ENCODE data around the gene MAOB.
"Not testable (repeated sequence)": the region's sequence is repeated elsewhere in the genome, so short reads cannot be mapped to it uniquely, and the experiment has no call there.

MAOB gene

GRCh38 chrX:43728966-43729365, 153.3 kb downstream of the MAOB start:
- no peak for DNase-seq (ENCODE audit: low spot score)
- TF ChIP-seq CTCF (IDR thresholded peaks at IDR 0.05; ENCODE audit: extremely low read depth, insufficient read depth, missing control alignments): no peak
- in situ Hi-C loops (cut with MboI; ENCODE audit: low pct_unique_long_range_greater_than_20kb, low sequenced_read_pairs, unreplicated experiment): no loop called here

- no peak for TF ChIP-seq CTCF (IDR thresholded peaks at IDR 0.05; ENCODE audit: extremely low read depth, insufficient read depth, missing control alignments)
- no peak for DNase-seq (ENCODE audit: low spot score)
- in situ Hi-C loops (cut with MboI; ENCODE audit: low pct_unique_long_range_greater_than_20kb, low sequenced_read_pairs, unreplicated experiment): no loop called here
These were observed 154.2 kb downstream of the MAOB start for GRCh38 chrX:43728002-43728401.

- DNase-seq (ENCODE audit: low spot score); in situ Hi-C loops (cut with MboI; ENCODE audit: low pct_unique_long_range_greater_than_20kb, low sequenced_read_pairs, unreplicated experiment): not testable (repeated sequence)
These were observed 155.0 kb downstream of the MAOB start for GRCh38 chrX:43727254-43727653.

- DNase-seq (ENCODE audit: low spot score); in situ Hi-C loops (cut with MboI; ENCODE audit: low pct_unique_long_range_greater_than_20kb, low sequenced_read_pairs, unreplicated experiment): not testable (repeated sequence)
These were observed 157.0 kb downstream of the MAOB start for GRCh38 chrX:43725227-43725626.

- in situ Hi-C loops (cut with MboI; ENCODE audit: low pct_unique_long_range_greater_than_20kb, low sequenced_read_pairs, unreplicated experiment): no loop called here
- no peak for DNase-seq (ENCODE audit: low spot score)
- no peak for TF ChIP-seq CTCF (IDR thresholded peaks at IDR 0.05; ENCODE audit: extremely low read depth, insufficient read depth, missing control alignments)
These were observed 161.3 kb downstream of the MAOB start for GRCh38 chrX:43720961-43721360.

GRCh38 chrX:43720082-43720481, 162.2 kb downstream of the MAOB start:
- in situ Hi-C loops (cut with MboI; ENCODE audit: low pct_unique_long_range_greater_than_20kb, low sequenced_read_pairs, unreplicated experiment): no loop called here
- no peak for TF ChIP-seq CTCF (IDR thresholded peaks at IDR 0.05; ENCODE audit: extremely low read depth, insufficient read depth, missing control alignments)
- no peak for DNase-seq (ENCODE audit: low spot score)

GRCh38 chrX:43718956-43719355, 163.3 kb downstream of the MAOB start:
- in situ Hi-C loops (cut with MboI; ENCODE audit: low pct_unique_long_range_greater_than_20kb, low sequenced_read_pairs, unreplicated experiment): no loop called here
- TF ChIP-seq CTCF (IDR thresholded peaks at IDR 0.05; ENCODE audit: extremely low read depth, insufficient read depth, missing control alignments): no peak
- DNase-seq (ENCODE audit: low spot score): no peak

- DNase-seq (ENCODE audit: low spot score): no peak
- in situ Hi-C loops (cut with MboI; ENCODE audit: low pct_unique_long_range_greater_than_20kb, low sequenced_read_pairs, unreplicated experiment): no loop called here
- TF ChIP-seq CTCF (IDR thresholded peaks at IDR 0.05; ENCODE audit: extremely low read depth, insufficient read depth, missing control alignments): no peak
These were observed 163.7 kb downstream of the MAOB start for GRCh38 chrX:43718546-43718945.
